ENCODE measurements around the gene PRC1. TPM values are rescaled to one million over a fixed set of nuclear protein-coding genes. Genes with fewer than 3 reads are reported as not detected.

The PRC1 gene
- total and polyA plus RNA-seq, 2 of the 13 experiments (the other 11 are each of a cell fraction or from before 2014, with no cell fraction given), result 137 to 162 TPM

GRCh38 chr15:90994417-90995311 is at the start of gene PRC1 (continued):
- TF ChIP-seq IKZF4 (CRISPR knock-in tag; IDR thresholded peaks at IDR 0.05; ENCODE audit: borderline replicate concordance, low read depth, not compliant biosample characterization) (no peak), PITX1 (CRISPR knock-in tag; IDR thresholded peaks at IDR 0.05) (peak; percentile 57; the same call in 1 of the 2 replicates), CREM (IDR thresholded peaks at IDR 0.05) (peak; percentile 88), CREM (CRISPR knock-in tag; IDR thresholded peaks at IDR 0.05) (peak; percentile 68; the same call in 1 of the 2 replicates), KLF13 (CRISPR knock-in tag; IDR thresholded peaks at IDR 0.05) (no peak), FOXO1 (CRISPR knock-in tag; IDR thresholded peaks at IDR 0.05) (no peak), ASH2L (IDR thresholded peaks at IDR 0.05; ENCODE audit: insufficient read length, low read depth, low read length) (peak; percentile 88), KDM1A (CRISPR knock-in tag; IDR thresholded peaks at IDR 0.05) (no peak), NAIF1 (CRISPR knock-in tag; IDR thresholded peaks at IDR 0.05; ENCODE audit: borderline replicate concordance) (no peak), ESRRA (CRISPR knock-in tag; IDR thresholded peaks at IDR 0.05; ENCODE audit: low read depth) (peak; percentile 66; the same call in 1 of the 2 replicates), ZNF772 (CRISPR knock-in tag; IDR thresholded peaks at IDR 0.05) (peak; percentile 60; the same call in 1 of the 2 replicates), PRPF4 (IDR thresholded peaks at IDR 0.05; ENCODE audit: low read depth, low read length, poor library complexity, severe bottlenecking) (no peak), LCORL (IDR thresholded peaks at IDR 0.05) (no peak), LCORL (CRISPR knock-in tag; IDR thresholded peaks at IDR 0.05) (peak; percentile 57; the same call in 1 of the 2 replicates), KAT8 (CRISPR knock-in tag; IDR thresholded peaks at IDR 0.05) (peak; percentile 90), ZNF207 (IDR thresholded peaks at IDR 0.05; ENCODE audit: borderline replicate concordance) (no peak), ZNF292 (CRISPR knock-in tag; IDR thresholded peaks at IDR 0.05; ENCODE audit: borderline replicate concordance, low read depth) (0 out of 2 replicates have a peak, but pooled peaks have one; percentile 26), ARHGAP35 (CRISPR knock-in tag; IDR thresholded peaks at IDR 0.05; ENCODE audit: borderline replicate concordance) (no peak; the same call in 1 of the 2 replicates), SP4 (CRISPR knock-in tag; IDR thresholded peaks at IDR 0.05) (peak; percentile 89), GLI4 (CRISPR knock-in tag; IDR thresholded peaks at IDR 0.05; ENCODE audit: borderline replicate concordance) (no peak)
- TF ChIP-seq, protein P1, sequence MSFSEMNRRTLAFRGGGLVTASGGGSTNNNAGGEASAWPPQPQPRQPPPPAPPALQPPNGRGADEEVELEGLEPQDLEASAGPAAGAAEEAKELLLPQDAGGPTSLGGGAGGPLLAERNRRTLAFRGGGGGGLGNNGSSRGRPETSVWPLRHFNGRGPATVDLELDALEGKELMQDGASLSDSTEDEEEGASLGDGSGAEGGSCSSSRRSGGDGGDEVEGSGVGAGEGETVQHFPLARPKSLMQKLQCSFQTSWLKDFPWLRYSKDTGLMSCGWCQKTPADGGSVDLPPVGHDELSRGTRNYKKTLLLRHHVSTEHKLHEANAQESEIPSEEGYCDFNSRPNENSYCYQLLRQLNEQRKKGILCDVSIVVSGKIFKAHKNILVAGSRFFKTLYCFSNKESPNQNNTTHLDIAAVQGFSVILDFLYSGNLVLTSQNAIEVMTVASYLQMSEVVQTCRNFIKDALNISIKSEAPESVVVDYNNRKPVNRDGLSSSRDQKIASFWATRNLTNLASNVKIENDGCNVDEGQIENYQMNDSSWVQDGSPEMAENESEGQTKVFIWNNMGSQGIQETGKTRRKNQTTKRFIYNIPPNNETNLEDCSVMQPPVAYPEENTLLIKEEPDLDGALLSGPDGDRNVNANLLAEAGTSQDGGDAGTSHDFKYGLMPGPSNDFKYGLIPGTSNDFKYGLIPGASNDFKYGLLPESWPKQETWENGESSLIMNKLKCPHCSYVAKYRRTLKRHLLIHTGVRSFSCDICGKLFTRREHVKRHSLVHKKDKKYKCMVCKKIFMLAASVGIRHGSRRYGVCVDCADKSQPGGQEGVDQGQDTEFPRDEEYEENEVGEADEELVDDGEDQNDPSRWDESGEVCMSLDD (CRISPR knock-in tag; IDR thresholded peaks at IDR 0.05; ENCODE audit: borderline replicate concordance), result no peak
- TF ChIP-seq, protein P2, sequence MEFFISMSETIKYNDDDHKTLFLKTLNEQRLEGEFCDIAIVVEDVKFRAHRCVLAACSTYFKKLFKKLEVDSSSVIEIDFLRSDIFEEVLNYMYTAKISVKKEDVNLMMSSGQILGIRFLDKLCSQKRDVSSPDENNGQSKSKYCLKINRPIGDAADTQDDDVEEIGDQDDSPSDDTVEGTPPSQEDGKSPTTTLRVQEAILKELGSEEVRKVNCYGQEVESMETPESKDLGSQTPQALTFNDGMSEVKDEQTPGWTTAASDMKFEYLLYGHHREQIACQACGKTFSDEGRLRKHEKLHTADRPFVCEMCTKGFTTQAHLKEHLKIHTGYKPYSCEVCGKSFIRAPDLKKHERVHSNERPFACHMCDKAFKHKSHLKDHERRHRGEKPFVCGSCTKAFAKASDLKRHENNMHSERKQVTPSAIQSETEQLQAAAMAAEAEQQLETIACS (CRISPR knock-in tag; IDR thresholded peaks at IDR 0.05), result no peak
- TF ChIP-seq, protein P3, sequence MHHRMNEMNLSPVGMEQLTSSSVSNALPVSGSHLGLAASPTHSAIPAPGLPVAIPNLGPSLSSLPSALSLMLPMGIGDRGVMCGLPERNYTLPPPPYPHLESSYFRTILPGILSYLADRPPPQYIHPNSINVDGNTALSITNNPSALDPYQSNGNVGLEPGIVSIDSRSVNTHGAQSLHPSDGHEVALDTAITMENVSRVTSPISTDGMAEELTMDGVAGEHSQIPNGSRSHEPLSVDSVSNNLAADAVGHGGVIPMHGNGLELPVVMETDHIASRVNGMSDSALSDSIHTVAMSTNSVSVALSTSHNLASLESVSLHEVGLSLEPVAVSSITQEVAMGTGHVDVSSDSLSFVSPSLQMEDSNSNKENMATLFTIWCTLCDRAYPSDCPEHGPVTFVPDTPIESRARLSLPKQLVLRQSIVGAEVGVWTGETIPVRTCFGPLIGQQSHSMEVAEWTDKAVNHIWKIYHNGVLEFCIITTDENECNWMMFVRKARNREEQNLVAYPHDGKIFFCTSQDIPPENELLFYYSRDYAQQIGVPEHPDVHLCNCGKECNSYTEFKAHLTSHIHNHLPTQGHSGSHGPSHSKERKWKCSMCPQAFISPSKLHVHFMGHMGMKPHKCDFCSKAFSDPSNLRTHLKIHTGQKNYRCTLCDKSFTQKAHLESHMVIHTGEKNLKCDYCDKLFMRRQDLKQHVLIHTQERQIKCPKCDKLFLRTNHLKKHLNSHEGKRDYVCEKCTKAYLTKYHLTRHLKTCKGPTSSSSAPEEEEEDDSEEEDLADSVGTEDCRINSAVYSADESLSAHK (CRISPR knock-in tag; IDR thresholded peaks at IDR 0.05; ENCODE audit: borderline replicate concordance), result no peak

Data from HepG2 (cell line).